Stimulated activated CD4-positive, alpha-beta T cell treated with anti-CD3 and anti-CD28 coated beads, TNF-alpha, amount 100 ng/mL, for 24 hours (primary cell): ENCODE data around the gene ADGRB2.
A peak's percentile ranks its signal among the peaks of the same experiment; 100 is the strongest.

Experiments
- DNase-seq, 3 experiments: peaks; one replicate each; pipeline ENCODE4 v3.0.0-alpha.2; 2020; ENCODE audit warnings: low read depth in 3 of 3

The ADGRB2 gene

GRCh38 chr1:31765041-31765467, 914 bp upstream of the ADGRB2 start:
- DNase-seq: no peak

- DNase-seq: no peak
These were observed 349 bp downstream of the ADGRB2 start for GRCh38 chr1:31763671-31764311.

GRCh38 chr1:31762726-31763670, 1.1 kb downstream of the ADGRB2 start:
- peak in 2 of 3 experiments; percentile 51 to 70 for DNase-seq

- DNase-seq: no peak
These were observed 1.8 kb downstream of the ADGRB2 start for GRCh38 chr1:31762323-31762722.

- DNase-seq: no peak
These were observed 2.3 kb downstream of the ADGRB2 start for GRCh38 chr1:31761883-31762282.

GRCh38 chr1:31760471-31761470, 3.4 kb downstream of the ADGRB2 start:
- peak in 1 of 3 experiments; percentile 54 for DNase-seq

- no peak for DNase-seq
These were observed 4.7 kb downstream of the ADGRB2 start for GRCh38 chr1:31759298-31760023.

- no peak for DNase-seq
These were observed 5.3 kb downstream of the ADGRB2 start for GRCh38 chr1:31758823-31759222.

GRCh38 chr1:31757989-31758388, 6.2 kb downstream of the ADGRB2 start:
- no peak for DNase-seq

- no peak for DNase-seq
These were observed 6.9 kb downstream of the ADGRB2 start for GRCh38 chr1:31757204-31757679.

GRCh38 chr1:31756578-31756977, 7.6 kb downstream of the ADGRB2 start:
- no peak for DNase-seq

GRCh38 chr1:31755850-31756492, 8.2 kb downstream of the ADGRB2 start:
- no peak for DNase-seq

GRCh38 chr1:31755197-31755611, 8.9 kb downstream of the ADGRB2 start:
- no peak for DNase-seq

GRCh38 chr1:31754397-31754796, 9.7 kb downstream of the ADGRB2 start:
- no peak for DNase-seq

- DNase-seq: no peak
These were observed 10.3 kb downstream of the ADGRB2 start for GRCh38 chr1:31753707-31754349.

- DNase-seq: no peak
These were observed 11.1 kb downstream of the ADGRB2 start for GRCh38 chr1:31752952-31753475.

- no peak for DNase-seq
These were observed 11.9 kb downstream of the ADGRB2 start for GRCh38 chr1:31752258-31752657.

- no peak for DNase-seq
These were observed 12.3 kb downstream of the ADGRB2 start for GRCh38 chr1:31751822-31752241.

- DNase-seq: no peak
These were observed 13.2 kb downstream of the ADGRB2 start for GRCh38 chr1:31750858-31751510.
